NT2/D1 (cell line): ENCODE measurements around the gene ZBED3.
"Not testable (repeated sequence)": the region's sequence is repeated elsewhere in the genome, so short reads cannot be mapped to it uniquely, and the experiment has no call there.

Experiments
- DNase-seq: peaks from one replicate; pipeline ENCODE4 v3.0.0-alpha.2; 2011; ENCODE audit warnings: low read depth, low spot score
- H3K27me3 ChIP-seq: 2 replicates; pipeline ENCODE4 v1.6.0; 2011; ENCODE audit warnings: mild to moderate bottlenecking; ENCODE audit not compliant: insufficient read length, insufficient read depth
- H3K36me3 ChIP-seq: 2 replicates; pipeline ENCODE4 v1.6.1; 2011; ENCODE audit warnings: mild to moderate bottlenecking, low read length, mixed read lengths; ENCODE audit not compliant: insufficient read depth, insufficient read length
- H3K4me1 ChIP-seq: 2 replicates; pipeline ENCODE4 v1.5.1; 2011; ENCODE audit not compliant: insufficient read depth, insufficient read length
- H3K4me3 ChIP-seq: 2 replicates; pipeline ENCODE4 v1.5.1; 2011; ENCODE audit warnings: low read depth; ENCODE audit not compliant: insufficient read length
- H3K9ac ChIP-seq: 2 replicates; pipeline ENCODE4 v1.6.0; 2011; ENCODE audit warnings: low read depth; ENCODE audit not compliant: insufficient read length
- H3K9me3 ChIP-seq: 2 replicates; pipeline ENCODE4 v1.5.1; 2011; ENCODE audit warnings: mild to moderate bottlenecking, low read length; ENCODE audit not compliant: insufficient read depth
- SUZ12 ChIP-seq: IDR thresholded peaks from 2 replicates; pipeline ENCODE4 v1.6.1; 2011; ENCODE audit not compliant: insufficient read length, insufficient read depth; ENCODE audit errors: extremely low read depth
- YY1 ChIP-seq: IDR thresholded peaks from 2 replicates; pipeline ENCODE4 v1.6.1; 2011; ENCODE audit not compliant: insufficient read length, insufficient read depth
- ZNF274 ChIP-seq: IDR thresholded peaks from 2 replicates; pipeline ENCODE4 v1.6.1; 2011; ENCODE audit warnings: mild to moderate bottlenecking, low read depth, low read length

The ZBED3 gene

GRCh38 chr5:77120706-77121105 lies 33.6 kb upstream of the ZBED3 start:
- no peaks in the 10 kb centered on the region for H3K9me3 ChIP-seq
- TF ChIP-seq SUZ12 = no peak
- TF ChIP-seq ZNF274 = no peak
- TF ChIP-seq YY1 = no peak
- no peaks in the 10 kb centered on the region for H3K4me1 ChIP-seq
- H3K36me3 ChIP-seq = no peaks in the 10 kb centered on the region
- no peak for DNase-seq
- H3K27me3 ChIP-seq = no peaks in the 10 kb centered on the region
- H3K9ac ChIP-seq = no peak overlapping the region
- no peak overlapping the region for H3K4me3 ChIP-seq

GRCh38 chr5:77120086-77120485 lies 33.0 kb upstream of the ZBED3 start:
- Histone ChIP-seq H3K4me3 (no peak overlapping the region), H3K27me3 (no peaks in the 10 kb centered on the region), H3K9me3 (no peaks in the 10 kb centered on the region), H3K9ac (no peak overlapping the region), H3K4me1 (no peaks in the 10 kb centered on the region), H3K36me3 (no peaks in the 10 kb centered on the region)
- DNase-seq = no peak
- TF ChIP-seq ZNF274 = no peak
- TF ChIP-seq SUZ12 = no peak
- TF ChIP-seq YY1 = no peak

- Histone ChIP-seq H3K27me3 (no peaks in the 10 kb centered on the region), H3K9ac (no peak overlapping the region), H3K9me3 (no peaks in the 10 kb centered on the region), H3K4me1 (no peaks in the 10 kb centered on the region), H3K4me3 (no peak overlapping the region), H3K36me3 (no peaks in the 10 kb centered on the region)
- DNase-seq = no peak
- TF ChIP-seq YY1 (no peak), SUZ12 (no peak), ZNF274 (no peak)
These were observed 30.1 kb upstream of the ZBED3 start for GRCh38 chr5:77117161-77117560.

- H3K4me1 ChIP-seq, H3K27me3 ChIP-seq, H3K9me3 ChIP-seq, DNase-seq, H3K9ac ChIP-seq, H3K4me3 ChIP-seq, H3K36me3 ChIP-seq: not testable (repeated sequence)
These were observed 19.9 kb upstream of the ZBED3 start for GRCh38 chr5:77107035-77107434.

GRCh38 chr5:77104813-77105212 lies 17.7 kb upstream of the ZBED3 start:
- DNase-seq = no peak
- no peaks in the 10 kb centered on the region for H3K36me3 ChIP-seq
- no peak for TF ChIP-seq YY1
- no peak for TF ChIP-seq SUZ12
- TF ChIP-seq ZNF274 = no peak
- H3K4me3 ChIP-seq = no peak overlapping the region
- no peak overlapping the region for H3K9ac ChIP-seq
- no peaks in the 10 kb centered on the region for H3K4me1 ChIP-seq
- H3K9me3 ChIP-seq = no peaks in the 10 kb centered on the region
- H3K27me3 ChIP-seq = no peaks in the 10 kb centered on the region

- Histone ChIP-seq H3K36me3 (no peaks in the 10 kb centered on the region), H3K4me1 (no peaks in the 10 kb centered on the region), H3K27me3 (no peaks in the 10 kb centered on the region), H3K9me3 (no peaks in the 10 kb centered on the region), H3K9ac (no peak overlapping the region), H3K4me3 (no peak overlapping the region)
- TF ChIP-seq ZNF274 (no peak), YY1 (no peak), SUZ12 (no peak)
- DNase-seq = no peak
These were observed 16.4 kb upstream of the ZBED3 start for GRCh38 chr5:77103457-77103856.

- no peaks in the 10 kb centered on the region for H3K4me1 ChIP-seq
- DNase-seq = no peak
- H3K27me3 ChIP-seq = no peaks in the 10 kb centered on the region
- H3K9me3 ChIP-seq = no peaks in the 10 kb centered on the region
- no peaks in the 10 kb centered on the region for H3K36me3 ChIP-seq
- TF ChIP-seq SUZ12 = no peak
- TF ChIP-seq YY1 = no peak
- no peak for TF ChIP-seq ZNF274
- H3K9ac ChIP-seq = no peak overlapping the region
- H3K4me3 ChIP-seq = no peak overlapping the region
These were observed 15.5 kb upstream of the ZBED3 start for GRCh38 chr5:77102549-77102948.

GRCh38 chr5:77101298-77101697 lies 14.2 kb upstream of the ZBED3 start:
- no peaks in the 10 kb centered on the region for H3K9me3 ChIP-seq
- TF ChIP-seq YY1 = no peak
- TF ChIP-seq SUZ12 = no peak
- no peak for TF ChIP-seq ZNF274
- no peak overlapping the region for H3K4me3 ChIP-seq
- H3K27me3 ChIP-seq = no peaks in the 10 kb centered on the region
- no peak for DNase-seq
- no peaks in the 10 kb centered on the region for H3K36me3 ChIP-seq
- H3K9ac ChIP-seq = no peak overlapping the region
- no peaks in the 10 kb centered on the region for H3K4me1 ChIP-seq

GRCh38 chr5:77095189-77095588 lies 8.1 kb upstream of the ZBED3 start:
- TF ChIP-seq YY1 (no peak), ZNF274 (no peak), SUZ12 (no peak)
- Histone ChIP-seq H3K9ac (no peak overlapping the region), H3K4me3 (no peak overlapping the region), H3K27me3 (no peaks in the 10 kb centered on the region), H3K9me3 (no peaks in the 10 kb centered on the region), H3K4me1 (no peaks in the 10 kb centered on the region), H3K36me3 (no peaks in the 10 kb centered on the region)
- DNase-seq = no peak
